ENCODE measurements around the gene RHNO1. TPM values are rescaled to one million over a fixed set of nuclear protein-coding genes. Genes with fewer than 3 reads are reported as not detected.
A peak's percentile ranks its signal among the peaks of the same experiment; 100 is the strongest.

Gene RHNO1
- total and polyA plus RNA-seq, 2 of the 4 experiments (the other 2 are of a cell fraction): 26.1 to 30.6 TPM

DNA sequence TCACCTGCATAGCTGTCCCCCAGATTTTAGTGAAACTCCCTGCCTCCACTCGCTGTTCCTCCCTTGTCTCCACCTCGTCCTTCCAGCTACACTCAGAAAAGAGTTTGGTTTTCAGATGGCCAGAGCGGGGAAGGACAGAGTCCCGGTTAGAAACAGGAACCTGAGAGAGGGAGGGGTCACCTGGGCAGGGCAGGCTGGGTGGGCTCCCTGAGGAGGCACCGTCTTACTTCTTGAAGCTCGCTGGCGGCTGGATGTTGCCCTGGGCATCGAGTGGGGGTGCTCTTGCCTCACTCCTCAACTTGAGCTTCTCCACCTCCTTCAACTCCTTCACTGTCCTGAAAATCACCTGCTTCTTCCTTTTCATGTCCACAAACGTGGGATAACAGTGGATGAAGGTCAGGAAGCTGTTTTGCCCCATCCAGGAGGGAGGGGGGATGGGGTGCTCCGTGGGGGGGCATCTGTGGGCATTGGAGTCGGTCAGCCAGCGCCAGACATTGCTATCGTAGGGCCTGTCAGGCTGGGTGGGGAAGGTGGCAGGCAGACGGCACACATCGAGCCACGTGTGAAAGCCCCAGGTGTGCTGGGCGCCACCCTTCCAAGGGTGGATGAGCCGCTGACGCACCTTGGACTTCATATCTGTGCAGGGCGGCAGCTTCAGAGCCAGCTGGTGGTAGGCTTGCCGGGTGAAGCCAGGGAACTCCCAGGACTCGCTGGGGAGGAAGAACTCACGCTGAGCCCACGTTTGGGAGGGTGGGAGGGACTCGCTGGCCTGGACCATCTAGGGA, 22.2 kb upstream of the RHNO1 start:
- Histone ChIP-seq H3K79me1 (ENCODE audit: low read depth in 1 of 2, low read length in 2 of 2) (no peaks in the 10 kb centered on the region), H4K5ac (ENCODE audit: low read depth, low read length) (no peak overlapping the region), H3K4ac (ENCODE audit: low read depth, low read length) (no peak overlapping the region), H4K20me1 (ENCODE audit: insufficient read depth, low read length) (no peaks in the 10 kb centered on the region), H3K27me3 (ENCODE audit: control insufficient read depth, insufficient read depth, low read length) (no peaks in the 10 kb centered on the region), H2BK5ac (ENCODE audit: low read depth, low read length, poor library complexity, severe bottlenecking) (no peak overlapping the region), H2AK5ac (ENCODE audit: low read depth, low read length) (no peak overlapping the region), H3K56ac (ENCODE audit: extremely low read depth, insufficient read depth, low read length) (no peak overlapping the region), H3K14ac (replicated peaks; ENCODE audit: low read depth, low read length) (no peak overlapping the region), H2BK15ac (ENCODE audit: low read depth, low read length) (no peak overlapping the region), H2AFZ (replicated peaks; ENCODE audit: low read length, poor library complexity) (peak overlapping the region; percentile 58), H3K36me3 (ENCODE audit: control insufficient read depth, insufficient read depth, low read length) (peaks cover 6% of the 10 kb centered on the region), H3K9me1 (ENCODE audit: insufficient read depth, low read length) (no peaks in the 10 kb centered on the region), H3K4me2 (ENCODE audit: low read depth, low read length) (no peak overlapping the region), H3K18ac (ENCODE audit: low read depth, low read length) (no peak overlapping the region), H3K9ac (ENCODE audit: low read depth, low read length) (no peak overlapping the region), H3K23ac (ENCODE audit: low read depth, low read length) (no peak overlapping the region), H3K4me3 (ENCODE audit: insufficient read depth, low read depth, low read length) (no peak overlapping the region), H2AK9ac (replicated peaks; ENCODE audit: low read depth, low read length, poor library complexity) (peak overlapping the region; percentile 28), H4K8ac (ENCODE audit: low read depth in 2 of 2, low read length in 2 of 2) (no peak overlapping the region), H3K27ac (ENCODE audit: insufficient read depth, low read length) (no peak overlapping the region), H3K4me1 (ENCODE audit: control insufficient read depth, insufficient read depth, low read length) (no peaks in the 10 kb centered on the region), H2BK120ac (ENCODE audit: low read depth, low read length) (no peak overlapping the region), H4K91ac (ENCODE audit: insufficient read depth, low read depth, low read length) (no peak overlapping the region), H2BK20ac (ENCODE audit: low read depth, low read length) (no peak overlapping the region), H3K9me3 (ENCODE audit: control insufficient read depth, insufficient read depth, low read length) (no peaks in the 10 kb centered on the region)
- intact Hi-C loops (cut with micrococcal nuclease): no loop called here
- in situ Hi-C loops (cut with MboI; ENCODE audit: low sequenced_read_pairs): loop anchor here (10.0 kb wide), 1 partner anchor 180 kb away; no protein-coding TSS in a partner anchor
- 81% methylated on average over 14 of the region's 25 CpGs; no CpG with 5 or more reads in 1 of the 2 experiments for WGBS, 2 experiments (ENCODE audit: extremely low coverage in 2 of 2, insufficient read length in 1 of 2)
- ChIA-PET CTCF (interaction anchor here (1.1 to 1.2 kb wide), 2 partner anchors 89 to 179 kb away, joined by 4 read pairs; no protein-coding TSS in a partner anchor), POLR2A (ENCODE audit: unreplicated experiment) (no interaction called here)
- TF ChIP-seq CEBPB (IDR thresholded peaks at IDR 0.05; ENCODE audit: low read depth, low read length) (no peak), BHLHE40 (IDR thresholded peaks at IDR 0.05; ENCODE audit: low read depth, low read length) (no peak), MAZ (IDR thresholded peaks at IDR 0.05; ENCODE audit: borderline replicate concordance, low read depth, low read length) (no peak), CTCF (conservative IDR thresholded peaks at IDR 0.05; ENCODE audit: low read depth, low read length) (no peak), SMC3 (IDR thresholded peaks at IDR 0.05; ENCODE audit: low read depth, low read length) (no peak), POLR2A (IDR thresholded peaks at IDR 0.05; ENCODE audit: low read depth, low read length) (no peak), CHD1 (IDR thresholded peaks at IDR 0.05; ENCODE audit: low read depth, low read length) (no peak)
- dilution Hi-C loops (cut with HindIII; ENCODE audit: low sequenced_read_pairs, unreplicated experiment): no loop called here
- DNase-seq (no peak), ATAC-seq (ENCODE audit: low read depth) (no peak)
- no TSS peak for BruUV-seq (replicated peaks)

All from IMR-90 (cell line).